GM18520 (cell line): ENCODE data around the gene MYO1A.
"Not testable (repeated sequence)": the region's sequence is repeated elsewhere in the genome, so short reads cannot be mapped to it uniquely, and the experiment has no call there.

Experiments
- ATAC-seq: cut with Tn5 transposase; IDR thresholded peaks from one replicate; pipeline ENCODE4 v1.9.1; 2021; ENCODE audit not compliant: unreplicated experiment

The MYO1A gene

GRCh38 chr12:57048423-57049118 is 1.4 kb downstream of the MYO1A start:
- no peak for ATAC-seq

GRCh38 chr12:57047981-57048380 is 1.9 kb downstream of the MYO1A start:
- ATAC-seq: no peak

GRCh38 chr12:57046947-57047890 is 2.7 kb downstream of the MYO1A start:
- no peak for ATAC-seq

- no peak for ATAC-seq
These were observed 3.7 kb downstream of the MYO1A start for GRCh38 chr12:57046086-57046791.

DNA sequence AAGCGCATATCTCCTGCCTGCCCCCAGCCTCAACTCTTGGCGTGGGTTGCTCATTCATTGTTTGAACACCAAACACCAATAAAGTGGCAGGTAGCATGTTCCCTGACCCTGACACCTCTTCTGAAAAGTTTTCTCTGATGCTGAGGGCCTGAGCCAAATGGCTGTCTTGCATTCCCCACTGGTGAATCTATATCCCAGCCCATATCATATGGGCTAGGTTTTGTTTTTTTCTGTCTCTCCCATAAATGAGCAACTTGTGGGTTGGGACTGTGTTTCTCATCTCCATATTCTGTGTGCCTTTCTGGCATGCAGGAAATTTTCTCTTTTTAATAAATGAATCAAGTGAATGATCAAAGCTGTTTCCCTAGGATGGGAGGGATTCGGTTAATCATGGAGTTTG is 5.0 kb downstream of the MYO1A start:
- no peak for ATAC-seq

DNA sequence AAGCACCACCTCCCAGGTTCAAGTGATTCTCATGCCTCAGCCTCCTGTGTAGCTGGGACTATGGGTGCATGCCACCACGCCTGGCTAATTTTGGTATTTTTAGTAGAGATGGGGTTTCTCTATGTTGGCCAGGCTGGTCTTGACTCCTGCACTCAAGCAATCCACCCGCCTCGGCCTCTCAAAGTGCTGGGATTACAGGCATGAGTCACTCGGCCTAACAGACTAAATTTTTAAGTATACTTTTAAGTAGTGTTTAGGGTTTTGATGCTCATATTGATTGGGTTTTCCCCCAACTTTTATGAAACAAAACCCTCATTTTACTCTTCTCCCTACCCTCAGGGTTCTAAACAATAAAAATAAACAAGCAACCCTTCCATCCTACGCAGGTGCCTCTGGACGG is 5.5 kb downstream of the MYO1A start:
- ATAC-seq: no peak

GRCh38 chr12:57042695-57043094 is 7.2 kb downstream of the MYO1A start:
- ATAC-seq: no peak

GRCh38 chr12:57040750-57041149 is 9.2 kb downstream of the MYO1A start:
- ATAC-seq: no peak

GRCh38 chr12:57040211-57040610 is 9.7 kb downstream of the MYO1A start:
- no peak for ATAC-seq

DNA sequence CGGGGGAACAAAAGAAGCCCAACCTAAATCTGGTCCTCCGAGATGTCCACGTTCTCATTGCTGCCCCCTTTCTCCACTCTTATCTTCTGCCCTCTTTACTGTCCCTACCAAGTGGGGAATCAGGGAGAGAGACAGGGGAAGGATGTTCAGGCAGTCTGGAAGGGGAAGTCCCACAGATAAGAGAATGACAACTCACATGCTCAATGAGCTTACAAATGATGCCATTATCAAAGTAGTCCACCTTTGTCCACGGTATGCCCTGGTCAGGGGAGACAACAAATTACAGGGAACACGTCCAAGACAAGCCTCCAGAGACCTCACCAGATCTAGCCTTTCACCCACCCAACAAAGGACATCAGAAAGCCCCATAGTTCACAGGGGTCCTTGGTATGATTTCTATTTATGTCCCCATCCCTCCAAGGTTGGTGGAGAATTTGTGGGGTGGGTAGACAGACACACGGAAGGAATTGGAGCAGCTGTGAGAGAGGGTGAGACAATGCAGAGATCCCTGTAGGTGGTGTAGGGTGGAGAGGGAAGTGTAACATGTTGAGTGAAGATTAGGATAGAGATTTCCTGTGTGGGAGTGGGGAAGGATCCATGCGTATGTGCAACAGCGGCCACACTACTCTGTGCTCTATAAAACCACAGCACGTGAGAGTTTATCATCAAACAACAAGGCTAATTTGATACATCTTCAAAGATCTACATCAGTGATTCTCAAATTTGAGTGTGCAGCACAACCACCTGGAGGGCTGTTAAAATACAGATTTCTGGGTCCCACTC is 10.7 kb downstream of the MYO1A start:
- ATAC-seq: no peak

GRCh38 chr12:57037264-57037663 is 12.7 kb downstream of the MYO1A start:
- ATAC-seq: no peak

GRCh38 chr12:57033431-57033830 is 16.5 kb downstream of the MYO1A start:
- no peak for ATAC-seq

DNA sequence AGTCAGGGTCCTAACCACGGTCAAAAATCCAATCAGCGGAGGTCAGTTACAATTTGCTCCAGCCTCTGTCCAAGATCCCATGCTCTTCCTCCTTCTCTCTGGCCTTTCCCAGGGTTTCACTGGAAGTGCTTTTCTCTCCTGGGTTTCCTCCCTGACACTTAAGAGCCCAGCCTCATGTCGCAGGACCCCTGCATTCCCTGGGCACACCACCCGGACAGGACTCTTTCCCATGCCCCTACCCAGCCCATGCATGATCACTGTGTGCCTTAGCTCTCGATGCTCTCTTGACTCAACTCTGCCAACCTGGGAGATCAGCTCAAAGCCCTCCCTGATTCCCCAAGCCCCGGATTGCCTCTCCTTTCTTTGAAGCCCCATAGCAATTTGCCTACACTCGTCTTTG is 18.1 kb downstream of the MYO1A start:
- ATAC-seq: no peak

GRCh38 chr12:57031138-57031725 is 18.7 kb downstream of the MYO1A start:
- no peak for ATAC-seq

DNA sequence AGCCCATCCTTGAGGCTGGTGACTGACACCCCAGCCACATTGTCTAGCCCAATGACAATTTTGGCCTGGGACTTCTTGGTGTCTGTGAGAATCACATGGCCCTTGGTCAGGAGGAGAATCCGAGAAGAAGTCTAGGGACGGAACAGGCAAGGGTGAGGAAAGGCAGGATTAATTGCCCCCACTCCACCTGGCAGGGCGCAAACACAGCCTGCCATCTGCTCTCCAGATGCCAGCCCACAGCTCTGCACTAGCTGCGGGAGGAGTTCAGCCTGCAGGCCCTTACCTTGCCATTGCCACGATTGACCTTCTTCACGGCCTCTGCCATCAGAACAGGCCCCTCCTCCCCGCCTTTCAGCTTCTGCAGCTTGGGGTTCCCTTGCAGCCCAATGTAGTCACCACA is 20.5 kb downstream of the MYO1A start:
- ATAC-seq: no peak

GRCh38 chr12:57027805-57028153 is 22.1 kb downstream of the MYO1A start:
- ATAC-seq: no peak

- no peak for ATAC-seq
These were observed 22.7 kb downstream of the MYO1A start for GRCh38 chr12:57027011-57027804.

DNA sequence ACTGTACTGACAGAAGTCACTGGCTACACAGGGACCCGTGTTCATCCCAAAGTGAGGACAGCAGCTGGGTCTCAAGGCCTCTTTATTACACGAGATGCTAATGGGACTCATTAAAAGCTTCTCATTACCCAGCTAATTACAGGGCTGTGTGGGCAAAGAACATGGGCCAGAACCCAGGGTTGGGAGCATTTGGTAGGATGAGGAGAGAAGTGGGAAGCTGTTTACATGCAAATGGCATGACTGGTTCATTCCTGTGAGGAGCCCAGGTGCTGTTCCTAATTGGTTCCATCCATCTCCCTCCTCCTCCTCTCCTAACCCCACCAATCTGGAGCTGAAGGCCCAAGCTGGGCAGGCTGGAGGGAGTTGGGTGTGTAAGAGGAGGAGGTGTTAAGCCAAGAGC is 24.7 kb downstream of the MYO1A start:
- ATAC-seq: no peak

DNA sequence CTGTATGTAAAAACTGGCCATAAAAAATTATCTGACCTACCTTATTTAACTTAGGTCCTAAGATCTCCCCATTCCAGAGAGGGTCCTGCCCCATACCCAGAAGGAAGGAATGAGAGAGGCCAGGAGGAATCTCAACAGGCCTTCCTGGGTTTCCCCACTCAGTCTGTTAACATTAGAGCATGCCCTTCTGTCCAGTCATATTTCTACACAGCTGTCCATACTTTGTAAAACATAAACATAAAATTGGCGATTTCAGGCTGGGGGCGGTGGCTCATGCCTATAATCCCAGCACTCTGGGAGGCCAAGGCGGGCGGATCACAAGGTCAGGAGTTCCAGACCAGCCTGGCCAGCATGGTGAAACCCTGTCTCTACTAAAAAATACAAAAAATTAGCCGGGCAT is 27.6 kb downstream of the MYO1A start:
- not testable (repeated sequence) for ATAC-seq
